ENCODE measurements around the gene EREG.

Gene EREG

DNA sequence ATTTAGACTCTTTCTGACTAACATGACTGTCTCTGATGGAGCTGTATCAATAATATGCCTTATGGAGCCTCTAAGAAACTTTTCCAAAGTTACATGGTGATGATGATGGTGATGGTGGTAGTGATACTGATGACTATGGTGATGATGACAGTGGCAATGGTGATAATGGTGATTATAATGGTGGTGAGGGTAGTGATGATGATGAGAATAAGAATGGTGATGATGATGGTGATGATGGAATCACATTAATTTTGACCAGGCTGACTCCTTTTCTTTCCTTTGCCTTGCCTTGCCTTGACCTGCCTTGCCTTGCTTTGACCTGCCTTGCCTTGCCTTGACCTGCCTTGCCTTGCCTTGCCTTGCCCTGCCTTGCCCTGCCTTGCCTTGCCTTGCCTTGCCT lies 48.3 kb downstream of the EREG start:
- TF ChIP-seq, protein P1, sequence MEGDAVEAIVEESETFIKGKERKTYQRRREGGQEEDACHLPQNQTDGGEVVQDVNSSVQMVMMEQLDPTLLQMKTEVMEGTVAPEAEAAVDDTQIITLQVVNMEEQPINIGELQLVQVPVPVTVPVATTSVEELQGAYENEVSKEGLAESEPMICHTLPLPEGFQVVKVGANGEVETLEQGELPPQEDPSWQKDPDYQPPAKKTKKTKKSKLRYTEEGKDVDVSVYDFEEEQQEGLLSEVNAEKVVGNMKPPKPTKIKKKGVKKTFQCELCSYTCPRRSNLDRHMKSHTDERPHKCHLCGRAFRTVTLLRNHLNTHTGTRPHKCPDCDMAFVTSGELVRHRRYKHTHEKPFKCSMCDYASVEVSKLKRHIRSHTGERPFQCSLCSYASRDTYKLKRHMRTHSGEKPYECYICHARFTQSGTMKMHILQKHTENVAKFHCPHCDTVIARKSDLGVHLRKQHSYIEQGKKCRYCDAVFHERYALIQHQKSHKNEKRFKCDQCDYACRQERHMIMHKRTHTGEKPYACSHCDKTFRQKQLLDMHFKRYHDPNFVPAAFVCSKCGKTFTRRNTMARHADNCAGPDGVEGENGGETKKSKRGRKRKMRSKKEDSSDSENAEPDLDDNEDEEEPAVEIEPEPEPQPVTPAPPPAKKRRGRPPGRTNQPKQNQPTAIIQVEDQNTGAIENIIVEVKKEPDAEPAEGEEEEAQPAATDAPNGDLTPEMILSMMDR (IDR thresholded peaks at IDR 0.05) = no peak
- no peak for TF ChIP-seq ZFX (IDR thresholded peaks at IDR 0.05; ENCODE audit: borderline replicate concordance)
- no peak overlapping the region for H3K27ac ChIP-seq

DNA sequence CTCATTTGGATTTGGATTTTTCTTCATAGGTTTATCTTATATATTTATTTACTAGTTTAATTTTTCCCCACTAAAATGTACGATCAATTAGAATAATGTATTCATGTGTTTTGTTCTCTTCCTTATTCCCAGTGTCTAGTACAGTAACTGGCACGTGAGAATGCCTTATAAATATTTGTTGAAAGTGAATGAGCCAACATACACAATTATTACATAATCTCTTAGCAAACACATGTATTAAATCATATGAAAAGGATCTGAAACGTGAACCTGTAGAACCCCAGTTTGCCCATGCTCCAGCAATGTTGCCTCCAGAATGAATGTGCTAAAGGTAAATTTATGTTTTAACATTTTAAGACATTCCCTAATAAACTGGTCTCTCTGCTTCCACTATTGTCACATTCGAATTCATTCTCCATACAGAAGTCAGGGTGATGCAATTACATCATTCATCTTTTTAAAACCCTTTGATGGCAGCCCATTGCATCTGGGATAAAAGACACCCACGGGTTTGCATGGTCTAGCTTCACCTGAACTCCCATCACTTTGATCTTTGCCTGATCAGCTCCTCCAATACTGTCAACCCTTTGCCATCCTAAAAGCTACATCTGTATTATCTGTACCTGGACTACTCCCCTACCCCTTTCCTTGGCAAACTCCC lies 49.3 kb downstream of the EREG start:
- no peak overlapping the region for H3K27ac ChIP-seq
- no peak for TF ChIP-seq ZFX (IDR thresholded peaks at IDR 0.05; ENCODE audit: borderline replicate concordance)
- TF ChIP-seq, protein P1 (IDR thresholded peaks at IDR 0.05) = no peak

DNA sequence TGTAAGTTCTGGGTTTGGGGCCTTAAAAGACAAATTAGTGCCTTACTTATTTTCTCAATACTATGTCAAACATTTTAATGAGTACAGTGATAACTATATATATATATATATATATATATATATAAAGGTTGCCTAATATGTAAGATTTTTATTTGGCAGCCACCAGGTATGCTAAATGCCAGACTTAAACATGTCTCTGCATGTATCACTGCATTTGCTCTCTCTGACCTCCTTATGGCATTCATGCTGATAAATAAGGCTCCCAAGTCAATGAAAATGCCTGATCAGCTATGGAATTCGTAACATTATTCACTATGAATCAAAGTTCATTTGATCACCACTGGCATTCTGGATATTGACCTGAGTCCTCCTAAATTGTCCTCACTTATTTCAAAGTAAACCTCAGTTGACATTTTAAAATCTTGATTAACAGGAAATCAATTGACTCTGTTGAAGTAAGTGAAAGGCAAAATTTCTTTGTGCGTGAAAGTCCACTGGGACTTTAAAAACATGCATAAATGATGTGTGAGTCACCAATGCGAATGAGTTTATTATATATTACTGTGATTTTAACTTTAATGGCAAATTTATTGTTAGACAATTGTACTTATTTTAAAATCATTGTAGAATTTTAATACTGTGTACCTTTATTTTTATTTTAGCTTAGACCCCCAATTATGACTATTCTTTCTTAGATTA lies 50.8 kb downstream of the EREG start:
- no peak for TF ChIP-seq ZFX (IDR thresholded peaks at IDR 0.05; ENCODE audit: borderline replicate concordance)
- TF ChIP-seq, protein P1 (IDR thresholded peaks at IDR 0.05) = no peak

DNA sequence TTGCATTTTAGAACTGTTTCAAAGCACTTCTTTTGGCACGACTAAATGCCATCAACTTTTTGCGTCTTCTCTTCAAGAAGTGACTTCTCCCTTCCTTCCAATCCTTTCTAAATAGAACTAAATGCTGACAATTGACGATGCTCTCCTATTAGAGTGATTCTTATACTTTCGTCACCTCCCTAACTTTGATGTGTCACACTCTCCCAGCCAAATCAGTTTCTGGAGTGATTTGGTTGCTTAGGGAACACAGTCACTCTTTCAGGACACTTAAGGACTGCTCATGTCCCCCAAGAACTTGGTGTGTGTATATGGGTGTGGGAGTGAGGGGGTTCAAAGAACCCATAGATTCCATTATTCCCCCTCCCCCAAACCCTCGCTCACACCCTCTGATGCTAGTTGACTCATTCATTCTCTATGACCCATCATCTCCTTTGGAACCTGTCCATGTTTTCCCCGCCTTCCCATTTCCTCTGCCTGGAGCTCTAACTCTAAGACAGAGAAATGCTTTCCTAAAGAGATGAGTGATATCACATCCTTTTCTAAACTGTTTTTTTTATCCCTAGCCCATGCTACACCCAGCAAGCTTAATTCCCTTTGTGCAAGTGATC lies 53.2 kb downstream of the EREG start:
- TF ChIP-seq ZFX (IDR thresholded peaks at IDR 0.05; ENCODE audit: borderline replicate concordance) = no peak
- TF ChIP-seq, protein P1 (IDR thresholded peaks at IDR 0.05) = no peak
- no peak overlapping the region for H3K27ac ChIP-seq

More for the DNA sequence above, 50.8 kb downstream of the EREG start:
- no peak overlapping the region for H3K27ac ChIP-seq

DNA sequence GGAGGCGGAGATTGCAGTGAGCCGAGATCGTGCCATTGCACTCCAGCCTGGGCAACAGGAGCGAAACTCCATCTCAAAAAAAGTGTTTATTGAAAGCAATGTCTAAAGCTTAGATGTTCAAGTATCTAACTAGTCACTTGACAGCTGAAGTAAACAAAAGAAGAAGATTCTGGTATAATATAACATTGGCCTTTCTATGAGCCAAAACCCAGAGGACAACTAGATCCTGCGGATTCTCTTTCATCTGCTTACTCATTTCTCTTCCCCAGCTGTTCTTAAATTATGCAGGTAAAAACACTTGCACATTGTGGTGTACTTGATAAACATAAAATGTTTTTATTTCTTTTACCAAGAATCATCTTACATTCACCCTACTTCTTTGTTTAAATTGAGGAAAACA lies 55.9 kb downstream of the EREG start:
- TF ChIP-seq, protein P1 (IDR thresholded peaks at IDR 0.05) = no peak
- no peak for TF ChIP-seq ZFX (IDR thresholded peaks at IDR 0.05; ENCODE audit: borderline replicate concordance)
- no peak overlapping the region for H3K27ac ChIP-seq

DNA sequence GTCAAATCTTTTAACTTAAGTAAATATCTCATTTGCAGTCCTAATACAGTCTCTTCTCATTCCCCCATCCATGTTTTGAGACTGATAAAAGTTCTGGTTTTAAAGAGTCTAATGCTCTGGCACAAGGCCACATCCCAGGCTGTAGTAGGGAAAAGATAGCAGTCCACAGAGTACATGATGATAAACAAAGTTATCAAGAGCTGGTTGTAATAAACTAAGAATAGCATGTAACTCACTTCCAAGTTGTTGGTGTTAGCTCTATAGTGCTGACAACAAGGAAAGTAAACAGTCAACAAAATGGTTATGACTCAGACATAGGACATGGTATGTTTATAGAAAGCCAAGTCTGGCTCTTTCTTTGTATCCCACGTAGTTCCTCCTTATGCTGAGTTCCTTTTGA lies 58.2 kb downstream of the EREG start:
- peak overlapping the region; percentile 14 for H3K27ac ChIP-seq
- TF ChIP-seq ZFX (IDR thresholded peaks at IDR 0.05; ENCODE audit: borderline replicate concordance) = no peak
- TF ChIP-seq, protein P1 (IDR thresholded peaks at IDR 0.05) = no peak

DNA sequence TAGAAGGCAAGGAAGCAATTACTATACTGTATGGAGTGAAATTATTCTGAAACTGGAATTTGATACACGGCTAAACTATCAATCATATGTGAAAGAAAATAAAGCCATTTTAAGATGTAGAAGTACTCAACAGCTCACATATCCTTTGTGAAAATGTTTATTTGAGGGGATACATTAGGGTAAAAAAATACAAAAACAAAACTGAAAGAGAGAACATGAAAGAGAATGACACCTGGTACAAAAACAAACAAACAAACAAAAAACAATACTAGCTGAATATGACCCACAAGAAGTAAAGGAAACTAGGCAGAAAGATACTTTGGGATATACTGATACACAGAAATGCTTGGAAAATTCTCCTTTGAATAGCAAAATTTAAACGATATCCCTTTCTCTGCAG lies 59.2 kb downstream of the EREG start:
- TF ChIP-seq, protein P1 (IDR thresholded peaks at IDR 0.05) = no peak
- TF ChIP-seq ZFX (IDR thresholded peaks at IDR 0.05; ENCODE audit: borderline replicate concordance) = no peak
- no peak overlapping the region for H3K27ac ChIP-seq
